Duodenal mucosa (tissue), 2 donors: Measurements from ENCODE around the gene RER1.
"Not testable (repeated sequence)": the region's sequence is repeated elsewhere in the genome, so short reads cannot be mapped to it uniquely, and the experiment has no call there.

Experiments used
- H3K27ac ChIP-seq: one replicate; pipeline ENCODE4 v1.7.0; 2013; ENCODE audit warnings: low read depth, low read length
- H3K27me3 ChIP-seq, 2 donors: one replicate each; pipeline ENCODE4 v1.7.0; 2013; ENCODE audit warnings: low read length in 2 of 2, control low read depth in 1 of 2; ENCODE audit not compliant: insufficient read depth in 2 of 2, control insufficient read depth in 1 of 2
- H3K36me3 ChIP-seq, 2 donors: one replicate each; pipeline ENCODE4 v1.7.0; 2013; ENCODE audit warnings: low read length in 2 of 2, control low read depth in 1 of 2; ENCODE audit not compliant: insufficient read depth in 2 of 2, control insufficient read depth in 1 of 2
- H3K4me1 ChIP-seq, 2 donors: one replicate each; pipeline ENCODE4 v1.7.0; 2013; ENCODE audit warnings: low read length in 2 of 2, control low read depth in 1 of 2; ENCODE audit not compliant: insufficient read depth in 2 of 2, control insufficient read depth in 1 of 2
- H3K4me3 ChIP-seq, 2 donors: one replicate each; pipeline ENCODE4 v1.7.0; 2013; ENCODE audit warnings: low read length in 2 of 2, low read depth in 1 of 2
- H3K9ac ChIP-seq, 2 donors: one replicate each; pipeline ENCODE4 v1.7.0; 2013; ENCODE audit warnings: low read length in 2 of 2, low read depth in 1 of 2
- H3K9me3 ChIP-seq, 2 donors: one replicate each; pipeline ENCODE4 v1.7.0; 2013; ENCODE audit warnings: low read length in 2 of 2, control low read depth in 1 of 2; ENCODE audit not compliant: control insufficient read depth in 1 of 2

The RER1 gene

DNA sequence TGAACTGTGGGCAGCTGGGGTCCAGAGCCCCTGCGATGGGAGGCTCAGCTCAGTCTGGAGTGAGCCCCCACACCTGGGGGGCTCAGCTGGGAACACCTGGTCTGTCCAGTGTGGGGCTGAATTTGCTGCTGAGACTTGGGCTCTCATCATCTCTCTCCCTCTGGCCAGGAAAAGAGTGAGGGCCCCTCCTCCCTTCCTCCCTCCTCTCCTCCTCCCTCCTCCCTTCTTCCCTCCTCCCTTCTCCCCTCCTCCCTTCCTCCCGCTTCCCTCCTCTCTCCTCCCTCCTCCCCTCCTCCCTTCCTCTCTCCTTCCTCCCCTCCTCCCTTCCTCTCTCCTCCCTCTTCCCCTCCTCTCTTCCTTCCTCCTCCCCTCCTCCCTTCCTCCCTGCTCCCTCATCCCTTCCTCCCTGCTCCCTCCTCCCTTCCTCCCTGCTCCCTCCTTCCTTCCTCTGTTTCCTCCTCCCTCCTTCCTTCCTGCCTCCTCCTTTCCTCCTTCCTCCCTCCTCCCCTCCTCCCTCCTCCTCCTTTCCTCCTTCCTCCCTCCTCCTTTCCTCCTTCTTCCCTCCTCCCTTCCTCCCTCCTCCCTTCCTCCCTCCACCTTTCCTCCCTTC, 44.2 kb downstream of the RER1 start:
- Histone ChIP-seq H3K27ac (no peak overlapping the region), H3K27me3 (peaks cover 0 to 8% of the 10 kb centered on the region in 2 donors), H3K9me3 (no peaks in the 10 kb centered on the region), H3K4me1 (no peaks in the 10 kb centered on the region), H3K36me3 (no peaks in the 10 kb centered on the region), H3K9ac (no peak overlapping the region), H3K4me3 (no peak overlapping the region)

DNA sequence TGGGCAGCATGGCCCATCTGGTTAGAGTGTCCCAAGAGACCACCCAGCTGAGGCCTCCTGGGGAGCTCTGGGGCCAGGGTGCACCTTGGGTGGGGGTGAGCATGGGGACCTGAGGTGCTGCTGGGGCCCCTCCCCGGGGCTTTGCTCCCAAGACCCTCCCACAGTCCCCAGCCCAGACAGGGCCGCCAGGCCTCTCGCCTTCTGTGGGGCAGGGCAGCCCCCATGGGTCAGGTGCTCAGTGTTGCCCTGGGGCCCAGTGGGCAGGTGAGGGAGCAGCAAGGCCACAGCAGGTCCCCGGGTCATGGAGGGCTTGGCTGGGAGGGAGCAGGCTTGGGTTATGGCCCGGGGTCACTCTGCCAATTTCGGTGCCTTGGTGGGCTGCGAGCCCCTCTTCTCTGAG, 45.2 kb downstream of the RER1 start:
- Histone ChIP-seq H3K9ac (no peak overlapping the region), H3K27ac (no peak overlapping the region), H3K36me3 (no peaks in the 10 kb centered on the region), H3K27me3 (peaks cover 2 to 8% of the 10 kb centered on the region in 2 donors), H3K4me1 (no peaks in the 10 kb centered on the region), H3K4me3 (no peak overlapping the region), H3K9me3 (no peaks in the 10 kb centered on the region)

GRCh38 chr1:2437617-2438016, 46.0 kb downstream of the RER1 start:
- peaks cover 9 to 11% of the 10 kb centered on the region in 2 donors for H3K27me3 ChIP-seq
- H3K4me3 ChIP-seq: no peak overlapping the region
- no peaks in the 10 kb centered on the region for H3K9me3 ChIP-seq
- no peak overlapping the region for H3K9ac ChIP-seq
- H3K4me1 ChIP-seq: no peaks in the 10 kb centered on the region
- no peaks in the 10 kb centered on the region for H3K36me3 ChIP-seq
- no peak overlapping the region for H3K27ac ChIP-seq

GRCh38 chr1:2438038-2438437, 46.4 kb downstream of the RER1 start:
- no peak overlapping the region for H3K9ac ChIP-seq
- H3K4me3 ChIP-seq: no peak overlapping the region
- peaks cover 12 to 13% of the 10 kb centered on the region in 2 donors for H3K27me3 ChIP-seq
- H3K9me3 ChIP-seq: no peaks in the 10 kb centered on the region
- H3K36me3 ChIP-seq: no peaks in the 10 kb centered on the region
- H3K27ac ChIP-seq: no peak overlapping the region
- no peaks in the 10 kb centered on the region for H3K4me1 ChIP-seq

DNA sequence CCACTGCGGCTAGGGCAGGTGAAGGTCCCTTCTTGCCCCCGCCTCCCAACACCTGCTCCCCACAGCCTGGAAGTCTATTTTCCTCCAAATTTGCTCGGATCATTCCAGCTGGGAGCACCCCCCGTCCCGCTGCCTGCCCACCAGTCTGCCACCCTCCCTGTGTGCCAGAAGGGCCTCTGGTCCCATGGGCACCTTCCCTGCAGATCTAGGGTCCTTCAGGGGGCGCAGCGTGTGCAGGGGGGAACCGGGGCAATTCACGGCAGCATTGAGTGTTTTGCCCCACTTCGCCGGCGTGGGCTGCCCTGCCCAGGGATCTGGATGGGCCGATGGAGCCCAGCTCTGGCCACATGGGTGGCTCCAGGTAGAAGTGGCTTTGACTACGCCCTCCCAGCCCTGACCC, 47.0 kb downstream of the RER1 start:
- H3K9me3 ChIP-seq: no peaks in the 10 kb centered on the region
- H3K27ac ChIP-seq: no peak overlapping the region
- H3K36me3 ChIP-seq: no peaks in the 10 kb centered on the region
- peaks cover 11 to 16% of the 10 kb centered on the region in 2 donors for H3K27me3 ChIP-seq
- no peaks in the 10 kb centered on the region for H3K4me1 ChIP-seq
- H3K4me3 ChIP-seq: no peak overlapping the region
- H3K9ac ChIP-seq: no peak overlapping the region

DNA sequence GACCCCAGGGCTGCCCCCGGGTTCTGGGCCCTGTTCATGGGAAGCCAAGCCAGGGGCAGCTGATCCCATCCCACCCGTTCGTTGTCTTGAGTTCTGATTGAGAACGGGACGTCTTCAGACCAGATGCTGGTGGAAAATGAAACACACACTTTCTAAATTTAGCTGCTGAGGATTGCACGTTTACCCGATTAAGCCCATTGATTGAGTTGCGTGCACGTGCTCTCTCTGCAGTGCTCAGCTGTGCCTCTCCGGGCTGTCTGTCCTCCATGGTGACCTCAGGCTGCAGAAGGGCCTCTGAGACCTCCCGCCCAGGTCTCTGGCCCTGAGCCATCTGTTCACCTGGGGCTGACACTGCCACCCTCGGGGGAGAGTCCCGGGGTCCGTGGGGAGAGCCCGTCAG, 47.7 kb downstream of the RER1 start:
- H3K9ac ChIP-seq: no peak overlapping the region
- H3K27me3 ChIP-seq: peaks cover 13 to 18% of the 10 kb centered on the region in 2 donors
- H3K4me1 ChIP-seq: no peaks in the 10 kb centered on the region
- no peaks in the 10 kb centered on the region for H3K36me3 ChIP-seq
- H3K4me3 ChIP-seq: no peak overlapping the region
- H3K9me3 ChIP-seq: no peaks in the 10 kb centered on the region
- H3K27ac ChIP-seq: no peak overlapping the region

- not testable (repeated sequence) for H3K9ac ChIP-seq, H3K36me3 ChIP-seq, H3K4me1 ChIP-seq, H3K27ac ChIP-seq, H3K9me3 ChIP-seq, H3K4me3 ChIP-seq
- H3K27me3 ChIP-seq: peaks cover 22 to 27% of the 10 kb centered on the region in 2 donors
Observed at GRCh38 chr1:2440346-2440745, 48.7 kb downstream of the RER1 start.

DNA sequence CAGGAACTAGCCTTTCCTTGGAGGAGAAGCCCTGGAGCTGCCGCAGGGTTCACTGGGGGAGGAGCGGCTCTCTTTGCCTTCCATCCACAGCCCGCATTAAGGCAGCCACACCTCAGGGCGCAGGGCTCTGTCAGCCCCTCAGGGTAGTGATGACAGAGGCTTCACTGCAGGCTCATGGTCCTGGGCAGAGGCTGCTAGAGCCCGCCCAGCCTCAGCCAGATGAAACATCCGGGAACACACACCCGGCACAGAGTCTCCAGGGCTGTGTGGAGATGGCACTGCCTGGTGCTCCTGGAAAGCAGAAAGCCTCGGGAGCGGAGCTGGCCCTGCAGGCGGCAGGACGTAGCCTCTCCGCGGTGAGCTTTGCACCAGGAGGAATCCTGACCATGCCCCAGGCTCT, 50.1 kb downstream of the RER1 start:
- Histone ChIP-seq H3K9me3 (no peaks in the 10 kb centered on the region), H3K27ac (no peak overlapping the region), H3K9ac (no peak overlapping the region), H3K36me3 (no peaks in the 10 kb centered on the region), H3K4me1 (no peaks in the 10 kb centered on the region), H3K27me3 (peaks cover 25 to 27% of the 10 kb centered on the region in 2 donors), H3K4me3 (no peak overlapping the region)

GRCh38 chr1:2442661-2443060, 51.0 kb downstream of the RER1 start:
- no peak overlapping the region for H3K4me3 ChIP-seq
- H3K9ac ChIP-seq: no peak overlapping the region
- H3K4me1 ChIP-seq: no peaks in the 10 kb centered on the region
- no peaks in the 10 kb centered on the region for H3K36me3 ChIP-seq
- H3K27ac ChIP-seq: no peak overlapping the region
- peaks cover 26 to 27% of the 10 kb centered on the region in 2 donors for H3K27me3 ChIP-seq
- no peaks in the 10 kb centered on the region for H3K9me3 ChIP-seq

GRCh38 chr1:2443277-2444137, 51.9 kb downstream of the RER1 start:
- no peaks in the 10 kb centered on the region for H3K36me3 ChIP-seq
- H3K9me3 ChIP-seq: no peaks in the 10 kb centered on the region
- no peak overlapping the region for H3K4me3 ChIP-seq
- H3K4me1 ChIP-seq: no peaks in the 10 kb centered on the region
- H3K9ac ChIP-seq: no peak overlapping the region
- no peak overlapping the region for H3K27ac ChIP-seq
- H3K27me3 ChIP-seq: peaks cover 27 to 28% of the 10 kb centered on the region in 2 donors
